ENCODE results near the gene SMAD6.

The SMAD6 gene

GRCh38 chr15:66777054-66777453 lies 75.0 kb downstream of the SMAD6 start:
- no peak for DNase-seq (ENCODE audit: low read depth)

DNA sequence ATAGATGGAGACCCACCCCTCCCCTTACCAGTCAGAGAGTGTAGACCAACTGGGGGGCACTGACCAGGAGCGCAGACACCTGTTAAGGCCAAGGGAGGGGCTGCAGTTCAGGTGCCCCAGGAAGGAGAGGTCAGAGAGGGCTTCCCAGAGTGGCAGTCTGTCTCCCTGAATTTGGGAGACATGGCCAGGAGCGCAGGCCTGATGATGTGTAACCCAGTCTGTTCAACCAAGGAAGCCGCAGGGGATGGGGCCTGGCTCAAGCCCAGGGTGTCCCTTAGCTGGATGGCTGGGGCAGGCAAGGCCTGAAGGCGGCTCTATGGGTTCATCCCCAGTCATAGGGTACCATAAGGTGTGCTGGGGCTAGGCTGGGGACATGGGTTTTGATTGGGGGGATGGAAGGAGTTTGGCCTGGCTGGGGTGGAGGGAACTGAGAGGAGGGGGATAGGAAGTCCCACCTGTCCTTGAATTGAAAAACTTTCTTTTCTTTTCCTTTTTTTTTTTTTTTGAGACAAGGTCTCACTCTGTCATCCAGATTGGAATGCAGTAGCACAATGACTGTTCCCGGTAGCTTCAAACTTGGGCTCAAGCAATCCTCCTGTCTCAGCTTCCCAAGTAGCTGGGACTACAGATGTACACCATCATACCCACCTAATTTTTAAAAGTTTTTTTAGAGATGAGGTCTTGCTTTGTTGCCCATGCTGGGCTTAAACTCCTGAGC lies 75.7 kb downstream of the SMAD6 start:
- no peak for DNase-seq (ENCODE audit: low read depth)

- no peak for DNase-seq (ENCODE audit: low read depth)
Measured at GRCh38 chr15:66778314-66778665, 76.3 kb downstream of the SMAD6 start.

DNA sequence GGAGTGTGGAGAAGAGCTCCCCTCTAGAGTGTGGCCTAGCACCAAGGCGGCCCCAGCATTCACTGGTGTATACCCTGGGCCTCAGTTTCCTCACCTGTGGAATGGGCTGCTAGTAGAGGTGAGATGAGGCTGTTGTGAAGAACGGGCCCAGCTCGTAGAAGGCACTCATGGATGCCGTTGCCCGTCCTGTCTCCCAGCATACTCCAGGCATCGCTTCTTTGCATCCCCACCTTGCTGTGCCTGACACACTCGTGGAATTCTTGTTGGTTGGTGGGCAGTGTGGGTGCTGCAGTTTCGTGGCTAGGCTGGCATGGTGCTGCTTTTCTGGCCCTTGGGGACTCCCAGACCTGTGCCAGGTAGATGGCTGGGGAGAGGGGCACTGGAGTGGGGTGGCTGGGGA lies 76.7 kb downstream of the SMAD6 start:
- no peak for DNase-seq (ENCODE audit: low read depth)

DNA sequence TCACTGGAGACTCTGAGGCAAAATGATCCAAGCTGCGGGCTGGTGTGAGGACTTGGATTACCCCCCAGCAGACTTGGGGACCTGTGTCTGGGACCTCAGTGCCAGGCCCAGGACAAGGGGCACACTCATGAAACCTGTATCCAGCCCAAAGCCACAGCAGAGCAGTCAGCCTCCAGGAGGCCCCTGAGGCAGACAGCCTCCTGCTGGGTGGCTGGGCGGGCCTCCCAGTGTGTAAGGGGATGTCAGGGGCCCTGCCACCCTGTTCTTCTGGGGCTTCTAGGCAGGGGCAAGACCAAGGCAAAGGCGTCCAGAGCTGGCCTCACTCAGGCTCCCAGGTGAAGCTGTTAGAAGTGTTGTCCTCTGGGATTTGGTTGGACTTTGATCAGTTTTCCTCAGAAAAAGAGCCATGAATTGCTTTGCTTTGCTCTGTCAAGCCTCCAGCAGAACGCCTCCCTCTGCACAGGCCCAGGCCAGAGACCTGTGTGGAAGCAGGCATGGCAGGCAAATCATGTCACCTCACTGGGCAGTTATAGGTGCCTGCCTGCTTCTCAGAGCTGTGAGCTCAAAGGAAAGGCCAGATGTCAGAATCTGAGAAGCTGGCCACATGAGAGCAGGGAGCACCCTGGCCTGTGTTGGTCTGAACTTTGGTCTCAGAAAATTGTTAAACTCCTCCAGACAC lies 77.4 kb downstream of the SMAD6 start:
- DNase-seq (ENCODE audit: low read depth) = no peak

GRCh38 chr15:66780172-66780972 lies 78.3 kb downstream of the SMAD6 start:
- no peak for DNase-seq (ENCODE audit: low read depth)

DNA sequence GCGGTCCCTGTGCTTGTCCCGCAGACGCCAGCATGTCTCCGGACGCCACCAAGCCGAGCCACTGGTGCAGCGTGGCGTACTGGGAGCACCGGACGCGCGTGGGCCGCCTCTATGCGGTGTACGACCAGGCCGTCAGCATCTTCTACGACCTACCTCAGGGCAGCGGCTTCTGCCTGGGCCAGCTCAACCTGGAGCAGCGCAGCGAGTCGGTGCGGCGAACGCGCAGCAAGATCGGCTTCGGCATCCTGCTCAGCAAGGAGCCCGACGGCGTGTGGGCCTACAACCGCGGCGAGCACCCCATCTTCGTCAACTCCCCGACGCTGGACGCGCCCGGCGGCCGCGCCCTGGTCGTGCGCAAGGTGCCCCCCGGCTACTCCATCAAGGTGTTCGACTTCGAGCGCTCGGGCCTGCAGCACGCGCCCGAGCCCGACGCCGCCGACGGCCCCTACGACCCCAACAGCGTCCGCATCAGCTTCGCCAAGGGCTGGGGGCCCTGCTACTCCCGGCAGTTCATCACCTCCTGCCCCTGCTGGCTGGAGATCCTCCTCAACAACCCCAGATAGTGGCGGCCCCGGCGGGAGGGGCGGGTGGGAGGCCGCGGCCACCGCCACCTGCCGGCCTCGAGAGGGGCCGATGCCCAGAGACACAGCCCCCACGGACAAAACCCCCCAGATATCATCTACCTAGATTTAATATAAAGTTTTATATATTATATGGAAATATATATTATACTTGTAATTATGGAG lies 79.1 kb downstream of the SMAD6 start:
- DNase-seq (ENCODE audit: low read depth) = no peak

DNA sequence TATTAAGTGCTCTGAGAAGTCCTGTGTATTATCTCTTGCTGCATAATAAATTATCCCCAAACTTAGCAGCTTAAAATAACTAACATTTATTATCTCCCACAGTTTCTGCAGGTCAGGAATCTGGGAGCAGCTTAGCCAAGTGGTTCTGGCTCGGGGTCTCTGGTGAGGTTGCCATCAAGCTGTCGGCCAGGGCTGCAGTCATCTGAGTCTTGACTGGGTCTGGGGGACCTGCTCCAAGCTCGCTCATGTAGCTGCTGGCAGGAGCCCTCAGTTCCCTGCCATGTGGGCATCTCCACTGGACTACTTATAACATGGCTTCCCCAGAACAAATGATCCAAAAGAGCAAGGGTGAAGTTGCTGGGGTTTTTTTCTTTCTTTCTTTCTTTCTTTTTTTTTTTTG lies 80.7 kb downstream of the SMAD6 start:
- DNase-seq (ENCODE audit: low read depth) = no peak

- no peak for DNase-seq (ENCODE audit: low read depth)
Measured at GRCh38 chr15:66783314-66783713, 81.3 kb downstream of the SMAD6 start.

GRCh38 chr15:66783725-66784124 lies 81.7 kb downstream of the SMAD6 start:
- DNase-seq (ENCODE audit: low read depth) = no peak

DNA sequence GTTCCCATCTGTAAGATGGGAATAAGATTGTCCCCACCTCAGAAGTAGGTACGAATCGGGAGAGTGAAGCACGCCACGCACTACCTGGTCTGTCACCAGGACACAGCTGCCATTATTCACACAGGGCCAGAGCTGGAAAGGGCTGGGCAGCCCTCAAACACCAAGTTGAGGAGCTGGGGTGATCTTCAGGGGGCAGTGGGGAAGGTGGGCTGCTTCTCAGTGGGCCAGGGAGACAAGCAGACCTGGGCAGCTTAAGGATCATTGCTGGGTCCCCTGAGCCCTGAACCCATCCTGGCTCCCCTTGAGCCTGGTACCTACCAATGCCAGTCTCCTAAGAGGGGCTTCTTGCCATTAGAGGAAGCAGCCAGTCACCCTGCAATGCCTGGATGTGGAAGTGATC lies 82.1 kb downstream of the SMAD6 start:
- DNase-seq (ENCODE audit: low read depth) = no peak

DNA sequence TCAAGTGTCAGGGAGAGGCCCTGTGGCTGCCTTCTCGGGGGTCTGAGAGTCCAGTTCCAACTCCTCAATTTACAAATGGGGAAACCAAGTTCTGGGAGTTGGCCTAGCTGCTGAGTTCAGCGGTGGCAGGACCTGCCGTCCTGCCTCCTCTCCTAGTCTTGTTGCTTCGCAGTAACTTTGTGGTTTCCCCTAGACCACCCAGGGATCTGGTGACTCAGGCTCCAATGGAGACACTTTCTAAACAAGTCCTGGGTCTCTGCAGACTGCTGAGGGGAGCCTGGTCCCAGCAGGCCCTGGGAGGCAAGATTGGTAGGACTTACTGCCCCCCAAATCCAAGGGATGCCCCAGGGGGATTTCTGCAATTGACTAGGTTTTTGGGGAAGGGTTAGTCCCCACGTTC lies 83.6 kb downstream of the SMAD6 start:
- no peak for DNase-seq (ENCODE audit: low read depth)

GRCh38 chr15:66786222-66786621 lies 84.2 kb downstream of the SMAD6 start:
- DNase-seq (ENCODE audit: low read depth) = no peak

DNA sequence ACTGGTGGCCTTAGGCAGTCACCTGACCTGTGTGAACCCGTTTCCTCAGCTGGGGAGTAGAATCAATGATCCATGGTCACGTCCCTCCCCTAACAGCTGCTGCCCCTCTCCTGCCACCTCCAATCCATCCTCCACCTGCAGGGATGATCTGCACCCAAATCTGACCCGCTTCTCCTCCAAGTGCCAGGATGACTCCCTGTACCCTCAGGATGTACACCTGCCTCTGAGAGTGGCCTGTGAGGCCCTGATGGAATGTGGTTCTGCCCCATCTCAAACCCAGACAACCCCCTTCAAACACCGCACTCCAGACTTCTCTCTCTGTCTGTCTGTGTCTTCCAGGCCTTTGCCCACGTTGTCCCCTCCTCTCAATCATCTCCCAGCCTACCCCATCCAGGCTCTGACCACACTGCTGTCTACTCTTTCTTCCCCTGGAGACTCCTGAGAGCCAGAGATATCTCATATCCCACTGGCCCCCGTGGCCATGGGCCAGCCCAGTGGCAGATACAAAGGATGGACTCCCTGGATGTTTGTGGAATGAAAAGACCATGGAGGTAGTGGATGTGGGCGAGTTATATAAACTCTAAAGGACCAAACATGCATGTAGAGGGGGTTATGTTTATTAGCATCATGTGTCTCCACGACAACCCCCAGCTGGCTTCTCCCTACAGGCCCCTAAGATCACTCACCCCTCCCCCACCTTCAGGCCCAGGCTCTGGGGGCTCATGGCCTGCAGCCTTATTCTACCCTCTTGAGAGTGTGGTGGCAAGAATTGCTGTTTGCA lies 84.9 kb downstream of the SMAD6 start:
- DNase-seq (ENCODE audit: low read depth) = no peak

- DNase-seq (ENCODE audit: low read depth) = no peak
Measured at GRCh38 chr15:66787489-66787871, 85.4 kb downstream of the SMAD6 start.

GRCh38 chr15:66788024-66788423 lies 86.0 kb downstream of the SMAD6 start:
- DNase-seq (ENCODE audit: low read depth) = no peak

GRCh38 chr15:66789029-66790025 lies 87.3 kb downstream of the SMAD6 start:
- DNase-seq (ENCODE audit: low read depth) = no peak

GRCh38 chr15:66795851-66796250 lies 93.8 kb downstream of the SMAD6 start:
- DNase-seq (ENCODE audit: low read depth) = no peak

GRCh38 chr15:66796343-66796742 lies 94.3 kb downstream of the SMAD6 start:
- no peak for DNase-seq (ENCODE audit: low read depth)

- no peak for DNase-seq (ENCODE audit: low read depth)
Measured at GRCh38 chr15:66797921-66798320, 95.9 kb downstream of the SMAD6 start.

Measured in activated T-cell treated with anti-CD3 and anti-CD28 coated beads for 48 hours (primary cell).